ENCODE data around the gene IFT88.

IFT88 gene

DNA sequence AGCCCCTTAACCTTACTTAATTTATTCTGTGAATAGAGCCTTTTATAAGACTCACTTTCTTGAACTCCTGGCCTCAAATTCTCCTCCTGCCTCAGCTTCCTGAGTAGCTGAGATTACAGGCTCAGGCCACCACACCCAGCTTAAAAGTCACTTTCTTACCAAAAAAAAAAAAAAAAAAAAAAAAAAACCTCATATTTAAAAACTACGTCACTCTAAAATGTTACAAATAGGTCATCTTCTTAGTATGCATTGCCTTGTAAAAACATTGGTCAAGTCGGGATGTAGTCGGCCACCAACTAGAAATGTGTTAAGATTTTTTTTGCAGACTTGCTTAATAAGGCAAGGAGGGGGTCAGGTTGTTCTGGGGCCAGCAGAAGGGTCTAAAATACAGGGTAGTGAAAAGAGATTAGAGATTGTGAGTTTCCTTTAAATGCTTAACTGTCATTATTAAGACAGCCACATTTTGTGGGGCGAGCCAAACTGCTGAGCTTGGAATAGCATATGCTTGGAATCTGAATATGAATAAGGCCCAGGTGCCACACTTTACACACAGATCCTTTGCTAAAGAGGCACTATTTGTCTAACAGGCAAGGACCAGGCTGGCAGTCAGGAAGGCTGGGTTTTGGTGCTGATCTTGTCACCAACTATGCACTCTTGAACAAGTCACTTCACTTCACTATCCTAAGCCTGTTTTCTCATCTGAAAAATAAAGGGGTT, 120.1 kb downstream of the IFT88 start:
- DNase-seq (ENCODE audit: low spot score), result no peak

DNA sequence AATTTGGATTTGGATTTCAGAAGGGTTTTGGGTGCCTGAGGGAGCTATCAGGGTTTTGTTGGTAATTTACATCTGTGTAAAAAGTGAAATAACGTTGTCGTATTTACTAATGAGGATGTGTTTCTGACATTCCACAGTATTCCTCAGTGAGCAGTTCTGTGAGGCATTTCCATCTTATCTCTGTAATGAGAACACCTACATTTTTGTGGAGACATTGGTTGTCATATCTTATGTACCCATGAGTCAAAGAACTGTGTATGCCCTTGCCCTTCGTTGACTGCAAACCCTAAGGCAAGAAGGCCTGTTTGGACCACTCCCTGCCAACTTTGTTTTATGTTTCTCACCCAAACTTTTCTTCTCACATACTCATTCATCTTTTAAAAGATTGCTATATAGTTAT, 122.3 kb downstream of the IFT88 start:
- DNase-seq (ENCODE audit: low spot score), result no peak

DNA sequence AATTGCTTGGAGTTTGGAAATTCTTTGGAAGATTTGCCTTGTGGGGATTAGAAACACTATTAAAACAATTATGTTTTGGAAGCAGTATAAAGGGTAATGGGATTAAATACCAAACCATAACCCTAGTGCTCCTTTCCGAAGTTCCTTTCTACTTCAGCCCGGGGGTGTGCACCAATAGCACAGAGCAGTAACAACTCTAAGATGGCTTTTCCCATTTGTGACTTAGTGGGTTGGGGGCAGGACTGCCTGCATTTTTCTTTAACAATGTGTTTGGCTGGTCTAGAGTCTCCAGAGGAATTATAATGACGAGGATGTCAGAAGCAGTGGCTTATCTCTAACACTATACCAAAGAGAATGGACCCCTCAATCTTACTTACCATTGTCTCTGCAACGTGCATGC, 124.7 kb downstream of the IFT88 start:
- DNase-seq (ENCODE audit: low spot score), result no peak

DNA sequence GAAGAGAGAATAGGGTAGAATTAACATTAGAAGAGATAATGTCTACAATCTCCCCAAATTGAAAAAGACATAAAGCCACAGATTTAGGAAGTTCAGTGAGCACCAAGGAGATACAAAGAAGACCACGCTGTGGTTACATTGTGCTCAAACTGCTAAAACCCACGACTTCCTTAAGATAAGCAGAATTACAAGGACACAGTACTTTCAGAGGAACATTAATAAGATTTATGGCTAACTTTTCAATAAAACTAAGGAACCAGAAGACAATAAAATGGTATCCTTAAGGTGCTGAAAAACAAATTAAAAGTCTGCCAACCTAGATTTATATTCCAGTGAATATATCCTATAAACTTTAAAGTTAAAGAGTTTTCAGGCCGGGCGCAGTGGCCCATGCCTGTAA, 129.1 kb downstream of the IFT88 start:
- no peak for DNase-seq (ENCODE audit: low spot score)

DNA sequence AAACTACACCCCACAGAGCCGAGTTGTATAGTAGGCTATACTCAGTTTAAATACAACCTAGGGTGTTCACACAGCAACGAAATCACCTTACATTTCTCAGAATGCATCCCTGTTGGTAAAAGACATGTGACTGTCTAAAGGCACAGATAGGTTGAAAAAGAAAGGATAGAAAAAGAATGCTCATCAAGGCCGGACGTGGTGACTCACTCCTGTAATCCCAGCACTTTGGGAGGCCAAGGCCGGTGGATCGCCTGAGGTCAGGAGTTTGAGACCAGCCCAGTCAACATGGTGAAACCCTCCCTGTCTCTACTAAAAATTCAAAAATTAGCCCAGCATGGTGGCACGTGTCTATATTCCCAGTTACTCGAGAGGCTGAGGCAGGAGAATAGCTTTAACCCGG, 132.8 kb downstream of the IFT88 start:
- no peak for DNase-seq (ENCODE audit: low spot score)

DNA sequence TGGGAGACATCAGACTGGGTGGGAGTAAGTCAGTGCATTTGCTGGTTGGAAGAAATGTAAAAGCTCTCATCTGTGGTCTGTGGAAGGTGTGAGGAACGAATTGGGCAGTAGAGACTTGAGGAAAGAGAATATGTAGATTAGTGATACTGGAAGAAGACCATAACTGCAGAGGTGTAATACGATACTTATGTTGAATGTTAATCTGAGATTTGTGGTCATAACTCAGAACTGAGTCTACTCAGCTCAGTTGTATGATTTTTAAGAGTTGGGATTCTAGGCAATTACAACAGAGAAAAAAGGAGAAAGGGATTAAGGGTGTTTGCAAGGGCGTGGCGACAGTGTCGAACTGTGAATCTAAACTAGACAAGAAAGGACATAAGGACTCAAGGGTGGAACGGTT, 133.3 kb downstream of the IFT88 start:
- DNase-seq (ENCODE audit: low spot score), result no peak

DNA sequence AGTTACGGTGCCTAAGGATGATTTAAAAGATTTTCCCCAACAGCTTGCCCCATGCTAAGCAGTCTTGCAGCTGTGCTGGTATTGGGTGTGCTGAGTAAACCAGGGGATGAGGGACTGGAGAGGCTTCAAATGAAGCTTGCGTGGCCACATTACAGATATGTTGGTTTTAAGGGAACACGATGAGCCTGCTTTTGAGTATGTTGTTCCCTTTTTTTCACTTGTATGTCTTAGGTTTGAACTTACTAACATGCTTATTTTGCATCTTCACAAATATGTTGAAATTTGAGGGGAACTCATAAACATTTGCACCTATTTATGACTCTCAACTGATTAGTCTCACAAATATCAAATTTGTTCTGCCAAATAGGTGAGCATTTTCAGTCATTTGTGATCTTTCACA, 134.5 kb downstream of the IFT88 start:
- no peak for DNase-seq (ENCODE audit: low spot score)

DNA sequence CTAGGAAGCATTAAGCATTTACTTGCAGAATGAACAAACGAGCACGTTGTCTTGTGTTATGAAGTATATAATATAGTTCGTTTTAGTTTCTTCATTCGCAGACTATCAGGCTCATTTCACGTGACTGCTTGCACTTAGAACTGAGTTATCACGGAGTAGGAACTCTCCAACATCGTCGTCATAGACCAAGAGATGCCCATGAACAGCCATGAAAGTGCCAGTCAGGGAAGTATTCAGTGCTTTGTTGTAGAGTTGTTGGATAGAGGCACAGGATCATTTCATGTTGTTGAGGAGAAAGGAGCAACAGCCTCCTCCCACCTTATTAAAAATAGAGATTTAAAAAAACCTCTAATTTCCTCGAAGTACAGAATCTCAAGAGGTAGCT, 135.6 kb downstream of the IFT88 start:
- no peak for DNase-seq (ENCODE audit: low spot score)

DNA sequence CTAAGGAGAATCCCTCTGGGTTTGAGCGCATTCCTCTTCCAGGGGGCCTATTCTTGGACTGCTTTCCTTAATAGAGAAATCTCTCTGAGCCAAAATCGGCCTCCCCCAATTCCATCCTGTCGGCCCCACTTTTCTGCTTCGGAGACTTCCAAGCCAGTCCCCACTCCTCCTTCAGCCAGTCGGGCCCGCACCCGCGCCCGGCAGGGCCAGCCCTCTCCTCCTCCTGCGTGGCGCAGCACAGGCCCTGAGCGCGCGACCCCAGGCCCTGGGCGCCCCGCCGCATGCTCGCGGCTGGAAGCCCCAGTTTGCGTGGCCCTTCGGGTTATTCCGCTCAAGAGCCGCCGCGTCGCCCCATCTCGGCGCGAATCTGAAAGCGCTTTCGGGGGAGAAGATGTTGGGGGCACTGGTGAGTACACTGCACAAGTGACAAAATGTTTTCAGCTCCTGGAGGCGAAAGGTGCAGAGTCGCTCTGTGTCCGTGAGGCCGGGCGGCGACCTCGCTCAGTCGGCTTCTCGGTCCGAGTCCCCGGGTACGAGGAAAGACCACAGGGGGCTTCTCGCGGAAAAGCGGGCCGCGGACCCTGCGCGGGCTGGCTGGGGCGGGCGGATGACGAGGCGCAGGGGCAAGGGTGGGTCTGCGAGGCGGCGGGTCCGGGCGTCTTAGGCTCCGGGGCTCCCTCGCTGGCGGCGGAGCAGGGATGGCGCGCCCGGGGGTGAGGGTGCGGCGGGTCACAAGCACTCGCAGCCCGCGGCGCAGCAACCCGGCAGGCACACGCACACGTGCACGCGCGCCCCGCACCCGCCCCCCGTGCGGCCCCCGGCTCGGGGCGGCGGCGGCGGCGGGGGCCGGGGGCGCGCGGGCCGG, 136.2 kb downstream of the IFT88 start, which contains the start of gene IL17D:
Gene IL17D (plus strand): TSS at position 785 of the 865 bp plus-strand sequence. CDS start 303 bp downstream, outside the sequence.
- DNase-seq (ENCODE audit: low spot score), result peak; percentile 35

DNA sequence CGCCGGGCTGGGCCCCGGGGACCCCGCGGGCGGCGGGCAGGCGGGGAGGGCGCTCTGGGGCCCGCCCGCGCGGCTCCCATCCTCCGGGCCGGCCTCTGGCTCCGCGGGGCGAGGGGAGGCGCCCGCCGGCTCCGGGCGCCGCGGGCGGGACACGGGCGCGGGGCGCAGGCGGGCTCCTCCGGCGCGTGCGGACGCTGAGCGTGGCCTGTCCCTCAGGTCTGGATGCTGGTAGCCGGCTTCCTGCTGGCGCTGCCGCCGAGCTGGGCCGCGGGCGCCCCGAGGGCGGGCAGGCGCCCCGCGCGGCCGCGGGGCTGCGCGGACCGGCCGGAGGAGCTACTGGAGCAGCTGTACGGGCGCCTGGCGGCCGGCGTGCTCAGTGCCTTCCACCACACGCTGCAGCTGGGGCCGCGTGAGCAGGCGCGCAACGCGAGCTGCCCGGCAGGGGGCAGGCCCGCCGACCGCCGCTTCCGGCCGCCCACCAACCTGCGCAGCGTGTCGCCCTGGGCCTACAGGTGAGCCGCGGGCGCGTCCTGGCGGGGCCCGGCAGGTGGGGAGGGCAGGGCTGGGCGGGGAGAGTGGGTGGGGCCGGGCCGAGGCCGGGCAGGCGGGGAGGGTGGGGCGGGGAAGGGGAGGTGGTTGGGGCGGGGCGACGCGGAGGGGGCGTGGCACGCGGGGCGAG, 137.0 kb downstream of the IFT88 start:
- DNase-seq (ENCODE audit: low spot score), result peak; percentile 68

DNA sequence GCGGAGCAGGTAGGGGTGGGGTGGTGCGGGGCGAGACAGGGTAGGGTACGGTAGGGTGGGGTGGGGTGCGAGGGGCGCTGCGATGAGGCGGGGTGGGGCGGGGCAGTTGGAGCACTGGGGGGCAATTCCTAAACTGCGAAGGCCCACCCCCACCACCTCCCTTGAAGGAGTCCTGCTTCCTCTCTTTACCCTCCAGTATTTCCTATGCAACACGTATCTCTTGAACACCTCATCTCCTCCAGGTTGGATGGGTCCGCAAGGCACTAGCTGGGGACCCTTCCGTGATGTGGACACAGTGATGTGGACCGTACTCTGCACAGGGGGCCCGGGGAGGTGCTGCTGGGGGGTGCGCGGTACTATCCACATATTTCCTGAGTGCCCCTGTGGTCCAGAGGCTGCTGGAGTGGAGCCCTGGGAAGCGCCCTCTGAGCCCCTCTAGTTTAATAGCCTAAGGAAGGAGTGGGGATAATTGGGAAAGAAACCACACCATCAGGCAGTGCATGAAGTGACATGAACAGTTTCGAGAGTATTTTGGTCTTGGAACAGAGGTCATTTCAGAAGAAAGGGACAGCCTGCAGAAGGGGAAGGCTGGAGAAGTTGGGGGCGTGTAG, 137.6 kb downstream of the IFT88 start:
- no peak for DNase-seq (ENCODE audit: low spot score)

DNA sequence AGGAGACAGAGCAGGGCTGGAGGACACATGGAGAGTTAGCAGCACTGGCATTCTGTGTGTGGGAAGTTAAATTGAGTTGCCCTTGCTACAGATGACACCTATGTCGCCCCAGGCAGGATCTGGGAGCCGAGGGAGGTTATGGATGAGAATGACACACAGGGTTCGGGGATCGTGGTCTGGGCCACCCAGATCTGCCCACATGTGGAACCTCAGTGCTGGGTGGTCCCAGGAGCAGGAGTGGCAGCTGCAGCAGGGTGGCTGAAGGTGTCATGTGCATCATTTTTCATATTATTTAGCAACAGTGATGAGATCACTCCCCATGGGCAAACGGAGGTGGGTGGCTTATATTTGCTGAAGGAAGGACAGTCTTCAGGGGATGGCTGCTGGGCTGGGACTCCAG, 139.7 kb downstream of the IFT88 start:
- DNase-seq (ENCODE audit: low spot score), result no peak

DNA sequence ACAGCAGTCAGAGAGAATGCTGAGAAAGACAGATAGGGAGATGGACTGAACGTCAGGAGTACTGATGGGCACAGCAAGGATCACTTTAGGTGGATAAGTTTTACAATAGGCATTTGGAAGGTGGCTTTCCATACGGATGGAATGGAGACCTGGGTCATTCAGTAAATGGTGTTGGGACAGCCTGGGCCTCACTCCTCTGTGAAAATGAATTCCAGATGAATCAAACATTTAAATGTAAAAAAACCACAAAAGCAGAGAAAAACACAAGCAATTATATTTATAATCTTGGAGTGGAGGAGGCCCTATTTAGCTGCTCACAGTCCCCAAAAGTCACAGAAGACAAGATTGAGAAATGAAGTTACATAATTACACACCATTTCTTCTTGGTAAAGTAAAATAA, 141.3 kb downstream of the IFT88 start:
- no peak for DNase-seq (ENCODE audit: low spot score)

DNA sequence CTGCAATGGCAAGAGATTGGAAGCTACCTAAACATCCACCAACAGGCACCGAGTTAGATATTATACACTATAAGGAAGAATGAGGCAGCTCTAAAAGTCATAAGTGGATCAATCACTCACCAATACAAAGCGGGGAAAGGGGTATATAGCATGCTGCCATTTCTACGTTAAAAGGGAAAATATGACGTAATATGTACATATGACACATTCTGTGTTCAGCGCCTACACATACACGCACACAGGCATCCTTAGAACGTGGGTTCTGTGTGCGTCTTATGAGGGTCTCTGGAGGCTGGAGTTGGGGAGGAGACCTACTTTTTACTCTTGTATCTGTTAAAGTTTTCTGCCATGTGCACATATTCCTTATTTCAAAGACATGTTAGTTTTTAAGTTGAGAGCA, 142.4 kb downstream of the IFT88 start:
- no peak for DNase-seq (ENCODE audit: low spot score)

DNA sequence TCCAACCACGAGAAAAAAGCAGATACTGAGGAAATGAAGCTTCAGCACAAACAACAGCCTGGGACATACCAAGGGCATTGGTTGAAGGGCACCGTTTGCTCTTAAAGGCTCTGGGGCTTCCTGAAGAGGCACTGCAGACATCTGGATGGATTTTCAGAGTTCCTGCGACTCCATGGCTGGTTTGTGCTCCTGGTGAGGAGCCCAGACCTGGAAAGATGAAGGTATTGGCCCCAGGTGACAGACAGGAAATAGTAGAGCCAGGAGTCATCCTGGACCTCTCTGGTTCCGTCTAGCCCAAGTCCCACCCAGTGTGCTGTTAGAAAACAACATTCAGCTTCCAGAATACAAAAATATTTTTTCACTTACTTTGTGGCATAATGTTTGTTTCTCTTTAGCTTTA, 142.8 kb downstream of the IFT88 start:
- no peak for DNase-seq (ENCODE audit: low spot score)

DNA sequence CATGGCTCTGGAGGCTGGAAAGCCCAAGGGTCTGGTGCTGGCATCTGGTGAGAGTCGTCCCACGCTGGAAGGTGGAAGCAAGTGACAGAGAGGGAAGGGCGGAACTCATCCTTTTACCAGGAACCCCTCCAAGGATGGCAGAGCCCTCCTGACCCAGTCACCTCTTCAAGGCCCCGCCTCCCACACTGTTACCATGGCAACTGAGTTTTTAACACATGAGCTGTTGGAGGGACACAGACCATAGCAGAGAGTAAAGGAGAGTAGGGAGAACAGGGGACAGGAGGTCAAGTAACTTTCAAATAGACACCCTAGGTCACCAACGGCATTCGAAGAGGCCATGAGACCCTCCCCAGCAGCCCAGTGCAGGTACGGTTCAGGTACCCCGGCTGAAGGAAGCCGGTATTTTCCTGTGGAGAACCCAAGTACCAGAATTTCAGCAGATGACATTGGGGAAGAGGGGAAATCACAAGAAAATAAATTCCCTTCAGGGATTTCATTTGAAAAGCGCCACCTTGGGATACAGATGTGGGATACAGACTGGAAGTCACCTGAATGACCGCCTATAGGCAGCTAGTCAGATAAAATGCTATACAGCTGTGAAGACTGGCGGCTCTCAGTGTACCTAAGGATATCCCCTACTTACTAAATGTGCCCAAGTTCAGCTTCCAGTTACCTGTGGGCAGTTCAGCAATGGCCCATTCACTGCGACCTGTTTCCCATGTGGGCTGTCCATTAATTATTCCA, 144.5 kb downstream of the IFT88 start:
- DNase-seq (ENCODE audit: low spot score), result no peak

DNA sequence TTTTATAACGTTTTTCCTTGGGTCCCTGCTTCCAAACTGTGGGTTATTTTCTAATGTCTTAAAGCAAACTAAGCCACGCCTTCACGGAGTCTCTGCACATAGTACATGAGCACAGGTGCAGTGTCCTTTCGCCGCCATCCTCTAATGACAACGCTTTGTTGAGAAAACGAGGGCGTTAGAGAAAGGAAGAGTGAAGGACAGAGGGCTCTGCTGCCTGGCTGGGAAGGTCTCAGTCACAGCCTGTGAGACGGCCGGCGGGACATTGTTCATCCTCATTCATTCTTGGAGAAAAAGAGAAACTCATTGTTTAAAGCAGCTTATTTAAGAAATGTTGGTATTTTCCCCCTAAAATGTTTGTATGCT, 146.0 kb downstream of the IFT88 start:
- no peak for DNase-seq (ENCODE audit: low spot score)

DNA sequence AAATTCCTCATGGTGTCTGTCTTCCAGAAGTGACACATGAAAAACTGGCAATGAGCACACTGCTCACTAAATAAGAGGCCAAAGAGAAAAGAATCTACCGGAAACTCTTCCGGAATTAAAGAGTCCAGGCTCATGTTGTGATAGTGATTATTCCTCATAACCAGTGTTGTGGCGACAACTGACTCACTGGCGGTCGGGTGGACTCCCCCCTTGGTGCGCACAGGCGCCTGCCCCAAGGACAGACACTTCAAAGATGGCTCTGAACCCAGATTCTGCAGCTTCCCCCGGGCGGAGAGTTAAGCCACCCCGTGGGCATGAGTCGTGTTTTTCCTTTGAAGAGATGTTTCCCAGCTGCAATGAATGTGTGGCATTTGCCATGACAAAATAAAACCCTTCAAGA, 146.8 kb downstream of the IFT88 start:
- DNase-seq (ENCODE audit: low spot score), result no peak

DNA sequence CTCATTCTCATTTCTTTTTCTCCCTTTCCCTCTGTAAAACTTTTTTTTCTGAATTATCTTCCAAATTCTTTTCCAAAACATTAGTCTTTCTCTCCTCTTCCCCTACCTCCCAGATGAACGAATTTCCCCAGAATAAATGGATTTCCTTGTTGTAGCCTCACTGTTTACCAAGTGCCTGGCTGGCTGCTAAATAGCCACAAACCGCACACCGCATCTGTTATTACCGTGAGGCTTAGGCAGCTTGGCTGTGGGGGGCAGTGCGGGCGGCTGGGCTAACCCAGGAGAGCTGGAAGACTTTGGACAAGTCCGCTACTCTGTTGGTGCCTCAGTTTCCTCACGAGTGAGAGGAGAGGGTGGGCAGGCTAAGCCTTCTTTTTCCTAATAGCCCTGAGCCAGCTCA, 147.2 kb downstream of the IFT88 start:
- DNase-seq (ENCODE audit: low spot score), result no peak

DNA sequence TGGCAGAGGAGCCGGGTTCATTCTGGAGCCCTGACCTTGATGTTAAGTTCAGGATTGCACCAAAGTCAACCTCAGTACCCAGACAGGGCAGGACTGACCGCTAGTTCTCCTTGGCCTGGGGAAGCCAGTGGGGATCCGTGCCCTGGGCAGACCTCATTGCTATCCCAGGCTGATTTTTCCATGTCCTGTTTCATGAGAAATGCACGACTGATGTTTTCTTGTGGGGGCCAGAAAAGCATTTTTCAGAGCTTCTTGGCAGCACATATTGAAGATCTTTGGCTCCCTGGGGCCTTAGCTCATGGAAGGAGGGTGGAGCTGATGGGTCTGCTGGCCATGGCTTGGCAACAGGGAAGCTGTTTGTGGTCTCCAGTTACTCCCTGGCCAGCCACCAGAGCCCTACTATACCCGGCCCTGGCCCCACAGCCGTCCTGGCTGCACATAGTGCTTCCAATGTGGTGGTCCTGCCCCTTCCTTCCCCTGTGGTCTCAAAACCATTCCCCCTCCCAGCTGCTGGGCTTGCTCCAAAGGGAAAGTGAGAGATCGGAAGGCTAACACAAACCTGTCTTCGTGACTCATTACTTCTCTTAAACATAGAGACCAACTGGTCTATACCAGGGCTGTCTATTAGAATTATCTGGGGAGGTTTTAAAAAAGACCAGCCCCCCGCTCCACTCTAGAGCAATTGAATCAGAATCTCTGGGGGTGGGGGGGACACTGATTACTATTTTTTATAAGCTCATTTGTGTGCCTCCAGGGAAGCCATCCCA, 147.8 kb downstream of the IFT88 start:
- no peak for DNase-seq (ENCODE audit: low spot score)

DNA sequence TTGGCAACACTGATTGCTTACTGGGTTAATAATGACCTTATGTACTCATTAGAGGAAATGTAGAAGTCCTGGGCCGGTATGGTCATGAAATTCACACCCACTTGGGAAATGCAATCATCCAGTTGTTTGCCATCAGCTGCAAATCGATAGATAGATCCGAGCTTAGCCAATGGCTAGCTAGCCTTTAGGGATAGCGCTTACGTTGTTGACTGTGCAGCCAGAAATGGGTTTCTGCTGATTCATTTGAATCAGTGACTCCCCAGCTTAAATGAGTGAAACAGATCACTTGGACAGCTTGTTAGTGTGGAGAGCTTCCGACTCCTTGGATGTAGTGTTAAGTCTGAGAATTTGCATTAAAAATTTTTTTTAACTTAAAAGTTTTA, 148.4 kb downstream of the IFT88 start:
- no peak for DNase-seq (ENCODE audit: low spot score)
